GM21360 (cell line): ENCODE data around the gene ZRSR2.

Source experiments
- ATAC-seq: cut with Tn5 transposase; IDR thresholded peaks from one replicate; pipeline ENCODE4 v1.9.1; 2021; ENCODE audit warnings: mild to moderate bottlenecking, moderate library complexity; ENCODE audit not compliant: unreplicated experiment

Gene ZRSR2

DNA sequence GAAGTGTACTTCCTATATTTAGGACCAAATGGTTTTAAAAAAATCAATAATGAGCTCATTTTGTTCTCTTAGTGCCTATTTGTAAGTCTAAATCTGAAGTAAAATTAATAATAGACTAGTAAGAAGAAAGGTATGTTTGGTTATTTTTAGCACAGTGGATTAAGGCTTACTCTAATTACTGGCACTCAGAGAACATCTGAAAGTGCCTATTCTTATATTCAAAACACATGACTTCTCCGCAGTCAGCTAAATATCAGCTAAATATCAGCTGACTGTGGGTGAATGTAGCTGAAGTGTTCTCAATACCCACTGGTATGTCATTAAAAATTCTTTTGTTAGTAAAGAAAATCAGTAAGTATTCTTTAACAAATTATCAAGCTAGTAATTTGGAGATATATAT, 58.3 kb downstream of the ZRSR2 start:
- ATAC-seq, result no peak

DNA sequence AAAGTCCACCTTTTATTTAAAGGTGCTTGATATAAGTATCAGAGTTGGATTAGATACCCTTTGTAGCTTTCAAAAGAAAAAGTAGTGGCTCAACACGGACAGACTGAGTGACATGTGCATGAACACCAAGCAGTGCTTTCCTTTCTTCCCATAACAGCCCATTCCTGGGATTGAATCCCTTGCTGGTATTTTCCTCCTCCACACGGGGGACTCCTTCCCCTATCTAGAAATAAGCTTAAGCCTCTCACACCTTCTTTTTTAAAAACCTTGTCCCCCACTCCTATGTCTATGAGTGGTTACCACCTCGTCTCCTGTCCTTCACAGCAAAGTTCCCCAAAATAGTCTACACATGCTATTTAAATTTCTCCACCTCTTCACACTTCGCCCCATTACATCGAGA, 59.3 kb downstream of the ZRSR2 start:
- ATAC-seq, result no peak

- no peak for ATAC-seq
These were observed 63.3 kb downstream of the ZRSR2 start for GRCh38 chrX:15853586-15854079.

GRCh38 chrX:15854080-15854655, 63.9 kb downstream of the ZRSR2 start:
- ATAC-seq, result peak; percentile 32

GRCh38 chrX:15854712-15855567, 64.7 kb downstream of the ZRSR2 start, which contains the start of gene AP1S2:
Gene AP1S2 (minus strand): TSS chrX:15854813. CDS start chrX:15852524, 2,289 bp downstream.
- peak; percentile 95 for ATAC-seq

- no peak for ATAC-seq
These were observed 65.4 kb downstream of the ZRSR2 start for GRCh38 chrX:15855568-15856221.

- ATAC-seq, result no peak
These were observed 65.9 kb downstream of the ZRSR2 start for GRCh38 chrX:15856222-15856587.

GRCh38 chrX:15856636-15857035, 66.4 kb downstream of the ZRSR2 start:
- ATAC-seq, result no peak

- ATAC-seq, result no peak
These were observed 67.8 kb downstream of the ZRSR2 start for GRCh38 chrX:15858051-15858450.

DNA sequence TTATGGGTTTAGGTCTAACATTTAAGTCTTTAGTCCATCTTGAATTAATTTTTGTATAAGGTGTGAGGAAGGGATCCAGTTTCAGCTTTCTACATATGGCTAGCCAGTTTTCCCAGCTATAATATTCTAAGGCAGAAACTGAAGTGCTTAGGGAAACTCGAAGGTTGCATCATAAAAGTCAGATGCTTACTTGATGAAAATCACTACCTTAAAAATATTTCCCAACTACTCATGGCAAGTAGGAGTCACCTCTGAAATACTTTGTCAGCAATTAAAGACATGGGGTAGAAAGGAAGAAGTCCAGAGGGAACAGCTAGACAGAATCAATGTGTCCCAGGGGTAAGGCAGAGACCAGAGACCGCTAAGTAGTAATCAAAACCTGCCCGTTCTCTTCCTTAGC, 70.6 kb downstream of the ZRSR2 start:
- ATAC-seq, result no peak

GRCh38 chrX:15864023-15864422, 73.7 kb downstream of the ZRSR2 start:
- ATAC-seq, result no peak

DNA sequence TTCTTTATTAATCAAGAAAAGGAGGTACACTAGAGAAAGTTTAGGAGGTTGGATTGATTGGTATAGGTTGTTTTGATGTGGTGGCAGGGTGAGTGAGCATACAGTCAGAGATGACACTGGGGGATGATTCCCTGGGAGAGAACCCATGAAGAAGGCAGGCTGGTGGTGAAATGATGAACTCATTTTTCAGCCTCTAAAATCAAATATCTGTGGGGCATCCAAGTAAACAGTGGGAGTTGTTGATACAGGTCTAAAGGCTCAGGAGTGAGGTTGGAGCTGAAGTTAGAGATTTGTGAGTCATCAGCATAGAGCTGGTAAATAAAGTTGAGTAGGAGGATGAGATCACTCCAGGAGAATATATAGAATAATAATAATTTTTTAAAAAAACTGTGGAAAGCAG, 74.3 kb downstream of the ZRSR2 start:
- ATAC-seq, result no peak

GRCh38 chrX:15866147-15866546, 75.9 kb downstream of the ZRSR2 start:
- ATAC-seq, result no peak

DNA sequence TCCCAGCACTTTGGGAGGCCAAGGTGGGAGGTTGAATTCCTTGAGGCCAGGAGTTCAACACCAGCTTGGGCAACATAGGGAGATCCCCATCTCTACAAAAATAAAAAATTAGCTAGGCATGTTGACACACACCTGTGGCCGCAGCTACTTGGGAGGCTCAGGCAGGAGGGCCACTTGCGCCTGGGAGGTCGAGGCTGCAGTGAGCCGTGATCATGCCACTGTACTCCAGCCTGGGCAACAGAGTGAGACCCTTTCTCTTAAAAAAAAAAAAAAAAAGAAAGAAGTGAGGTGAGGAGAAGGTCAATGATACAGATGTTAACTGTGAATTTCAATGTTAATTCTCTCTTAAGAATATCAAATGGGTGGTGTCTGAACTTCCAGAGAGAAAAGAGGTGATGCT, 79.4 kb downstream of the ZRSR2 start:
- ATAC-seq, result no peak

DNA sequence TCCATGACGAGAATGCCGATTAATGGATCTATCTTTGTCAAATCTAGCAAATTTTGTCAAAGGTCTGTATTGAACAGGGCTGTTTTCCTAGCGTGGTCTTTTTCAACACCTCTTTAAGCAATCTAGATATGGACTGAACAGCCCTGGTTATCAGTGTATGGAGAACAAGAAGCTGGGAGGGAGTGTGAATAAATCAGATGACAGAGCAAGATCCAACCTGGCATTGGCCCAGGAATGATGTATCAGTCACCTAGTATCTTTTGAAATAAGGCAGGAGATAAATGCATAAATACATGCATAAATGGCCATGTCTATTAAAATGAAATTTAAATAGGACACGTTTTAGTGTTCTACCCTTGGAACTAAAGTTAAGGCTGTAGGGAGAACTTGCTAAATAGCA, 80.0 kb downstream of the ZRSR2 start:
- ATAC-seq, result no peak
